ENCODE results near the gene RHOT1.

DNA sequence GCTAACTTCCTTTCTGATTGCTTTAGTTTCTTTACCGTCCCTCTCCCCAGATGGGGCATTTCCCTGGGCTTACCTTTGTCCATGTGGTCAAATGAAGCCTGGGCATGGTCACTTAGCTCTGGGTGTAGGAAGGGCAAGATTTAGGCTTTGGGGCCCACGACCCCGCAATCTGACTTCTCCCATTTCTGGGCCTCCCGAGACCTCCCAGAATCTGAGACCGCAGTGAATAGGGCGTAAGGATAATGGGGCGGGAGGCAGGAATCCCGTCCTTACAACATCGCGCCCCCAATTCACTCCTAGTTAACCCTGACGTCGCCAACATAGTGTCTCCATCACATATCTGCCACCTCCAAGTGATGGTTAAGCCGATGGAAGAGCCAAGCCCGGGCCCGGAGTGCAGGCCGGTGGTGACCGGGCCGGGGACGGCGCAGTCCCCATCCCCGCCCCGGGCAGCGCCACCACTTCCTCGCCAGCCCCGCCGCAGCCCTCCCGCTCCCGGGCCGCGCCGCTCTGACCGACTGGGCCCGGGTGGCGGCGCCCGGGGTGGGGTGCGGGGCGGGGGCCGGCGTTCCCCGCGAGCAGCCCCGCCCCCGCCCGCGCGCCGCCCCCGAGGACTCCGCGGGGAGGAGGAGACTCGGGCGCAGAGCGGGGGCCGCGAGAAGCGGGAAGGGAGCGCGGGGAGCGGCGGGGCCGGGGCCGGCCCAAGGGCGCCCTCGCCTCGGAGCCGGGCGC lies 123.1 kb downstream of the RHOT1 start, which contains the start of gene RHBDL3:
- TF ChIP-seq ZNF8 (CRISPR knock-in tag; IDR thresholded peaks at IDR 0.05) (no peak), RARB (CRISPR knock-in tag; IDR thresholded peaks at IDR 0.05) (no peak), OSR1 (CRISPR knock-in tag; IDR thresholded peaks at IDR 0.05) (no peak), ZFP3 (CRISPR knock-in tag; IDR thresholded peaks at IDR 0.05) (no peak), TCF4 (CRISPR knock-in tag; IDR thresholded peaks at IDR 0.05; ENCODE audit: borderline replicate concordance) (no peak), ZFP30 (CRISPR knock-in tag; IDR thresholded peaks at IDR 0.05) (no peak), BACH2 (CRISPR knock-in tag; IDR thresholded peaks at IDR 0.05; ENCODE audit: borderline replicate concordance) (no peak), ZC3H10 (CRISPR knock-in tag; IDR thresholded peaks at IDR 0.05) (no peak), GLIS3 (CRISPR knock-in tag; IDR thresholded peaks at IDR 0.05) (no peak), TSHZ2 (CRISPR knock-in tag; IDR thresholded peaks at IDR 0.05) (no peak), PATZ1 (CRISPR knock-in tag; IDR thresholded peaks at IDR 0.05; ENCODE audit: borderline replicate concordance) (no peak)
- TF ChIP-seq, protein P1, sequence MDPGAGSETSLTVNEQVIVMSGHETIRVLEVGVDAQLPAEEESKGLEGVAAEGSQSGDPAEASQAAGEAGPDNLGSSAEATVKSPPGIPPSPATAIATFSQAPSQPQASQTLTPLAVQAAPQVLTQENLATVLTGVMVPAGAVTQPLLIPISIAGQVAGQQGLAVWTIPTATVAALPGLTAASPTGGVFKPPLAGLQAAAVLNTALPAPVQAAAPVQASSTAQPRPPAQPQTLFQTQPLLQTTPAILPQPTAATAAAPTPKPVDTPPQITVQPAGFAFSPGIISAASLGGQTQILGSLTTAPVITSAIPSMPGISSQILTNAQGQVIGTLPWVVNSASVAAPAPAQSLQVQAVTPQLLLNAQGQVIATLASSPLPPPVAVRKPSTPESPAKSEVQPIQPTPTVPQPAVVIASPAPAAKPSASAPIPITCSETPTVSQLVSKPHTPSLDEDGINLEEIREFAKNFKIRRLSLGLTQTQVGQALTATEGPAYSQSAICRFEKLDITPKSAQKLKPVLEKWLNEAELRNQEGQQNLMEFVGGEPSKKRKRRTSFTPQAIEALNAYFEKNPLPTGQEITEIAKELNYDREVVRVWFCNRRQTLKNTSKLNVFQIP (CRISPR knock-in tag; IDR thresholded peaks at IDR 0.05; ENCODE audit: borderline replicate concordance, low read depth) = no peak

All from SK-N-SH treated with all-trans-retinoic acid at 6 μM for 48 hours (cell line).